Hepatic stellate cell (primary cell): ENCODE results near the gene PHLPP1.

Experiments
- DNase-seq: peaks from one replicate; pipeline ENCODE4 v3.0.0; 2011; ENCODE audit warnings: low spot score

PHLPP1 gene

GRCh38 chr18:62984656-62985315 is 269.4 kb downstream of the PHLPP1 start:
- DNase-seq, result no peak

DNA sequence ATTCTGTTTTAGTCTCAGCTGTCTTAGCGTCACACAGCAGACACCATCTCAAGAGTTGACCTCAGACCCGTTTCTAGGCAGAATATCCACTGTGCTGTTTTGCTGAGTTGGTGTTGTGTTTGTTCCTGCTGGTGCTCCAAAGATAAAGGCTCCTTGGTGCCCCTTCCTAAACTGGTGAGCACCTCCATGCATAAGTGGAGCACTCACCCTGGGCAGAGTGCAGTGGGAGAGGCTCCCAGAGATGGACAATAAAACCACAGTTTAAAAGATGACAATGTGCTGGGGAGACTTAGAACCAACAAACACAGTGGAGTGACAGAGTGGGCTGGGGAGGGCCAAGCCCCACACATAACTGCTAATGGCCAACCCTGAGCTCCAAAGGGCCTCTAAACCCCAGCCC is 271.1 kb downstream of the PHLPP1 start:
- no peak for DNase-seq

DNA sequence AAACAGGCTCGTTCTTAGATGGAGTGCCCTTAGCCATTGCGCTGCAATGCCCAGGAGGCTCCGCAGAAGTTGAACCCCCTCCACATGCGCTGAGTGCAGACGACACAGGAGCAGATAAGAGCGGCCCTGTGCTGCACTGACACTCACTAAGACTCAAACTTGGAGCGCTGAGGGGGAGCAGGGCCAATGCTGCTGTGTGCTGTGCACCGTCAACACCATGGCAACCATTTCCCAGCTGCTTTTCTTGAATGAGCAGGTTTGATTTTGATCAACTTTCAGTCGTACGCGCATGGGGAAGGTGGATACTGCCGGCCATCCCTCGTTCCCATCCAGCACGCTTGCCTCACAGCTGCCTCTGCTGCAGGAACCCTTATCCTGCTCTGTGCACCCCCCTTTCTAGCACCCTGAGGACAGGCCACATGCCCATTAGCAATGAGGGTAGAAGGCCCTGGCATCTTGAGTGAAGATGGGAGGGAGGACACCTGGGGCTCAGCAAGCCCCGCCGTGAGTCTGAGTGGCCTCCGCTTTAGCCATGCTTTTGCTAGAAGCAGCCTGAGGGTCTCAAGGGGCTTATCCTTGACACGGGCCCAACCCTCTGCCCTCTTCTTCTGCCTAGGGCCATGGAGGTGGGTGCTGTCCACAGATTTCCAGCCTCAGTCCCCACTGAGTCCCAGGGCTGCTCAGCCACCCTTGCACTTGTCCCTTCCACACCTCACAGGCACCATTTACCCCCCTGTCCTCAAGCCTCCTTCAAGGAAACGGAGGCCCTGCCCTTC is 271.9 kb downstream of the PHLPP1 start:
- DNase-seq, result no peak

- DNase-seq, result no peak
Measured at GRCh38 chr18:62987859-62988258, 272.5 kb downstream of the PHLPP1 start.

DNA sequence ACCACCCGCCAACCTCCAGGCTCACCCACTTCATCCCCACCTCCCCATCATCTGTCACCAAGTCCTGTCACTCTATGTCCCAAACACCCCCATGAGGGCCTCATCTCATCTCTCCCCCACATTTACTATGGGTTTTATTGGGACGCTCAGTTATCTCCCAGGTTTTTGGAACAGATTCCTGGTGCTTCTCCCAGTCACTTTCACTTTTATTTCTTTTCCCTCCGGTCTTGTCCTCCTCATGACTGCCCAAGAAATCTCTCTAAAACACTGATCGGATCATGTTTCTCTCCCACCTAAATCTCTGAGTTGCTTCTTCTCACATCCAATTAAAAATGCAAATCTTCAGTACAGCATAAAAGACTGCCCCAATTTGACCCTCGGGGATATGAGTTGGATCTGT is 273.1 kb downstream of the PHLPP1 start:
- no peak for DNase-seq

DNA sequence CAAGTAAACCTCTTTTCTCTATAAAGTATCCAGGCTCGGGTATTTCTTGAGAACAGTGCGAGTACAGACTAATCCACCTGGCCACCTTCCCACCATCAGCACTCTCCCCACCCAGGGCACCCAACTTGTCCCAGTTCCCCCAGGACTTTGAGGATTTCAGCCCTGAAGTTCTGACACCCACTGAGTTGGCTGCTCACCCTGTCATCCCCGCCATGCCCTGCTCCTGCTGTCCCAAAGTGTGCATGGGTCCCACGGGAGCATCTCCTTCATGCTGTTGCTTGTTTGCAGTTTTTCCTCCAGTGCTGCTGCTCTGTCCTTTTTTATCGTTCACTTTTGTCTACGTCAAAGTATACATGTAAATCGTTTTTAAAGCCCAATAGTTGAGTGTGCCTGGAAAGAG is 273.9 kb downstream of the PHLPP1 start:
- no peak for DNase-seq

DNA sequence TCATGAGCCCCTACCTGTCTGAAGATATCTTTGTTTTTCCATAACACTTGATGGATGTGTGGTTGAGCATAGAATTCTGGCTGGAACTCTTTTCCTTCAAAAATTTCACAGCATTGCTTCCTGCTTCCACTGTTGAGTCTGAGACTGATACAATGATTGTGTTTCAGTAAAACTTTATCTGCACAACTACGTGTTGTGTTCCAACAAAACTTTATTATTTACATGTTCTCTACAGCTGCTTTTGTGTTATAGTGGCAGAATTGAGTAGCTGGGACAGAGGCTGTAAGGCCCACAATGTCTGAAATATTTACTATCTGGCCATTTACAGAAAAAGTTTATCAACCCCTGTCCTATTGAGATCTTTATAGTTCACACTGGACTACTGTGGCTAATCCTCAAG is 275.3 kb downstream of the PHLPP1 start:
- no peak for DNase-seq

DNA sequence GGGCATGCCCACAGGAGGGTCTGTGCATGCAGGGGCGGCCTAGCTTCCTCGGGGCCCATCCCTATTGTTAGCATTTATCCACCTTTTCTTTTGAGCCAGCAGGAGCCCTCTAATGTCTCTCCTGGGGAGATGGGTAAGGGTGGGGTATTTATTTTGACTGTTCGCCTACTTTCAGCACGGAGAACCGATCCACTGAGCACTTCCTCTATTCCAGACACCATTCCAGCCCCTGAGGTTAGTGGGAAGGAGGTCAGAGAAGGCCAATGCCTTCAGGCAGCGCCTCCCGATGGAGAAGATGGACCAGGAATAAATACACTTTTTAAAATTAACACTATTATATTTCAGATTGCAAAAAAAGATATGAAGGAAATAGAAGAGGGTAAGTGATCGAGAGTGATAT is 276.0 kb downstream of the PHLPP1 start:
- no peak for DNase-seq

- DNase-seq, result no peak
Measured at GRCh38 chr18:62991959-62992358, 276.6 kb downstream of the PHLPP1 start.

DNA sequence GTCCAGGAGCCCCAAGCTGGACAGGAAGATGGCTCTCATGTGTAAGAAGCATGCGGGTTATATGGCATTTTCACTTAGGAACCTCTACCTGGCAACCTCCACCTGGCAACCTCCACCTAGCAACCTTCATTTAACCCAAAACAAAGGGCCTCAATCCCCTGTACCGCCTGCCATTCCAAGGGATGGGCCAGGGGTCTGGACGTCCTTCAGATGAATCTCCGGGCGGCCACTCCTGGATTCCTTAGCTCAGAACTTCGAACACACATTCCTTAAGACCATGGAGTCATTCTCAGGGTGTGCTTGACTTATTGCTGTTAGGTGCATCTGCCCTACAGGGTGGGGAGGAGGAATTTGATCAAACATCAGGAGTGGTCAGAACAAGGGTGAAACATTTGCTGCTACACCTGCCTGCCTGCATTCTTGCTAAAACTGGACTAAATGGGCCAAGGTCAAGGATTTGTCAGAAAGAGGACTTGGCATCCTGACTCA is 277.6 kb downstream of the PHLPP1 start:
- no peak for DNase-seq

- no peak for DNase-seq
Measured at GRCh38 chr18:62996566-62996965, 281.2 kb downstream of the PHLPP1 start.

DNA sequence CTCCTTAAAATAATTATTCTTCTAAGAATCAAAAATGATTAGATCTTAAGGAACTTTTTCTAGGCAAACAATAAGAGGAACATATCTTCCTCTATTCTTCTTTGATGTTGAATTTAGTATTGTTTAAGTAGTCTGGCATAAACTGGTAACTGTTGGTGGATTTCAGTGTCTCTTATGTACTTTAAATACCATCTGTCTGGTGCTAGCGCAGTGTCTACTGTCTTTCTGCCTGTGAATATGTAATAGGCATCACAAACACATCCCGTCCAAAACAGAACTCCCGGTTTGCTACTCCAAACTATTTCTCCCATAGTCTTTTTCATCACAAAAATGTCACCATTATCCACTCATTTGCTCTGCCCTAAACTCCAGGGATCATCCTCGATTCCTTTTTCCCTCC is 281.7 kb downstream of the PHLPP1 start:
- DNase-seq, result no peak

GRCh38 chr18:62998443-62998842 is 283.1 kb downstream of the PHLPP1 start:
- DNase-seq, result no peak

DNA sequence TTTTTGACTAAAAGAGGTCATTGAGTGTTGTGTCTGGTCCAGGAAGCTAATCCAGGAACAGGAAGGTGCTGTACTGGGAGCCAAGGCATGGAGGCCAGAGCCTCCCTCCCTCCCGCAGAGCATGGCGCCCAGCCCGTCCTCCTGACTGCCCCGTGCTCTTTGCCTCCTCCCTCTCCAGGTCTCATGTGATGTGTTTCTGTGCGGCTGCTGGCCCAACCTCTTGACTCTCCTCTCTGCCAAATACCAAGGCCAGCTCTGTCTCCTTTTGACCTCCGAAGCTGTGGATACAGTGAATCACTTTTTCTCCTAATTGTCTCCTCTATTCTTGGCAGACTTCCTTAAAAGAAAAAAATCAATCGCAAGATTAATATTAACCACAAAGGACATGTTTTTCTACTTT is 284.1 kb downstream of the PHLPP1 start:
- DNase-seq, result no peak

DNA sequence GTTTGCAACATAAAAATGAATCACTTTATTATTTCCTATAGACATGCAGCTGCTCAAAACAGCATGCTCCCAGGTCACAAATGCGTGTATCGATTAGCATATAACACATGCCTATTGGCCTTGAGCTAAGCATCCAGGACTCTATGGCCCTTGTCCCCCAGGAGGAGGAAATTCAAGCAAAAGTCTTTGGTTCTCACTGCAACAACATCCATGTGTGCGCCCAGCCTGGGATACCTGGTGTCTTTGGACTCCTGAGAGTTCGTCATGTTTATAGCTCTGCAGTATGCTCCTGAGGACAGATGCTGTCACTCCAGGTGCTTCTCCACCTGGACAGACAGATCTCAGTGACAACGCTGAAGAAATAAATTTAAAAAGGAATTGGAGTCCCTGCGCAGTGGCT is 284.6 kb downstream of the PHLPP1 start:
- no peak for DNase-seq

- DNase-seq, result no peak
Measured at GRCh38 chr18:63000839-63001238, 285.5 kb downstream of the PHLPP1 start.

- DNase-seq, result no peak
Measured at GRCh38 chr18:63001861-63002260, 286.5 kb downstream of the PHLPP1 start.

DNA sequence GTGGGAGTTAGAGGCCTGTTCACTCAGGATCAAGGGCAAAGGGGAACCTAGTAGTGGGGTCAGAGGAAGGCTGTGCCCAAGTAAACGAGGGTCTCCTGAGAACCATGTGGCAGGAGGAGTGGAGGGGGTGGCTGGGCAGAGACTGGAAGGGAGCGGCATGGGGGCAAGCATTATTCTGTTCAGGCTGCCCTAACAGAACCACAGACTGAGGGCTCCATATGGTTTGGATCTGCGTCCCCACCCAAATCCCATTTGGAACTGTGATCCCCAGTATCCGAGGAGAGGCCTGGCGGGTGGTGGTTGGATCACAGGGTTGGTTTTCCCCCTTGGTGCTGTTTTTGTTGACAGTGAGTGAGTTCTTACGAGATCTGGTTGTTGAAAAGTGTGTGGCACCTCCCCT is 287.0 kb downstream of the PHLPP1 start:
- no peak for DNase-seq

- no peak for DNase-seq
Measured at GRCh38 chr18:63002803-63003445, 287.6 kb downstream of the PHLPP1 start.

GRCh38 chr18:63003899-63004298 is 288.6 kb downstream of the PHLPP1 start:
- DNase-seq, result no peak

DNA sequence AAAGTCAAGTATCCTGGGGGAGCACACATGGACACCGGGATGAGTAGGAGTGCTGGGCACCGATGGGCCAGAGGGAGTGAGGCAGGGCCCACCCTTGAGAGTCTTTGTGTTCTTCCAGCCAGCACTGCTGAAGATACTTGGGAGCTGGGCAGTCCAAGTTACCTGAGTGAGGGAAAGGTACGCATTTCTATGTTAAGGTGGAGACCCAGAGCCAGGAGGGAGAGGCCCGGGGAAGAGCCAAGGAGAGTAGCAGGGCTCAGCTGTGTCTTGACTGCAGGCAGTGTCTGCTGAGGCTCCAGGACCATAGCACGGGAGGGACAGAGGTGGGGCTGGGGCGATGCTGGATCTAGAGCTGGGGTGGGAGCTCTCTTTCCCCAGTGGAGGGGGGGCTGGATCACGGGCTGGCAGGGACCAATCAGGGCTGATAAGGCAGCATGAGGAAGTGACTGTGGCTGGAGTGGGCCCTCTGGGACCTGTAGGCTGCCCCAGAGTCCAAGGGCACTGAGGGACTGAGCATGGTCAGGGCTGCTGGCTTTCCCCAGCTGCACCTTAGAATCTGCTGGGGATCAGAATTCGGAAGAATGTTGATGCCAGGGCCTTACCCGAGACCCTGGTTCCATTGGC is 289.2 kb downstream of the PHLPP1 start:
- no peak for DNase-seq

- no peak for DNase-seq
Measured at GRCh38 chr18:63005306-63005705, 290.0 kb downstream of the PHLPP1 start.

DNA sequence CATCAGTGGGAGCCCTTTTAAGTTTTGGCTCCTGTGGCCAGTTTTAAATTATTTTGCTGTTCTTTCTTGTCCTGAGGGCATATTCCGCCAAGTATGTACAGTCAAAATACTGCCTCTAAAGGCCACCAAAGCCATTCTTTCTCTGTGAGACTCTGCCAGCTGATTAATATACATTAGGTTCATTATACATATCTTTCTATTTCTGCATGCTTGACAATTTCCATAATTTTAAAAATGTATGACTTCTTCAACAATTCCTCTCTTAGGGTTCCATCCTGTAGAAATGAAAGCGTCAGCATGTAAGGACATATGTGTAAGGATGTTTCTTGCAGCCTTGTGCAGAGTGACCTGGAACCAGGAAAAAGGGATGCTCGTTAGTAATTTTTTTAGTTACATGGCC is 291.9 kb downstream of the PHLPP1 start:
- no peak for DNase-seq
